BJ (cell line): ENCODE results near the gene UGP2. TPM values are rescaled to one million over a fixed set of nuclear protein-coding genes. Genes with fewer than 3 reads are reported as not detected.

Source experiments
- CTCF ChIA-PET: fragments of 350-600 bp; formaldehyde crosslinking; extraction: SDS; loops from one replicate; lab custom pipeline; 2021; ENCODE audit warnings: antibody characterized with exemption, inconsistent platforms; lab: Yijun Ruan, JAX
- POLR2A ChIA-PET: fragments of 300-600 bp; sonication (Branson Sonifier 250); formaldehyde crosslinking; extraction: SDS; loops from one replicate; lab custom pipeline; 2021; ENCODE audit warnings: antibody characterized with exemption; lab: Charles Lee
- DNase-seq: peaks from one replicate; pipeline ENCODE4 v3.0.0-alpha.2; 2011; ENCODE audit warnings: low read depth
- H3K27me3 ChIP-seq: 2 replicates; pipeline ENCODE4 v1.6.0; 2011; ENCODE audit warnings: low read length; ENCODE audit not compliant: control insufficient read depth, insufficient read depth
- H3K36me3 ChIP-seq: 2 replicates; pipeline ENCODE4 v1.5.1; 2011; ENCODE audit warnings: low read length; ENCODE audit not compliant: control insufficient read depth, insufficient read depth
- H3K4me3 ChIP-seq: 2 replicates; pipeline ENCODE4 v1.5.1; 2011; ENCODE audit warnings: low read depth, mild to moderate bottlenecking, control low read depth, low read length
- CTCF ChIP-seq: IDR thresholded peaks from 2 replicates; pipeline ENCODE4 v1.5.1; 2011; ENCODE audit warnings: low read depth, mild to moderate bottlenecking, control low read depth, inconsistent platforms, low read length, moderate library complexity; ENCODE audit not compliant: insufficient read depth
- polyA plus RNA-seq: library from polyadenylated mRNA; depleted of rRNA; stranded (reverse); fragments of >200 nt; gene quantifications from 2 replicates; pipeline ENCODE4 v1.2.3, GENCODE V29; 2011

The UGP2 gene
- polyA plus RNA-seq, 1 experiment: 53.6 TPM

- DNase-seq: no peak
- H3K36me3 ChIP-seq: peaks cover 4% of the 10 kb centered on the region
Observed at GRCh38 chr2:63861220-63861822, 19.6 kb downstream of the UGP2 start.

GRCh38 chr2:63862806-63863205 is 21.1 kb downstream of the UGP2 start:
- Histone ChIP-seq H3K36me3 (peaks cover 3% of the 10 kb centered on the region), H3K4me3 (no peak overlapping the region), H3K27me3 (no peaks in the 10 kb centered on the region)
- POLR2A ChIA-PET: no interaction called here
- no peak for DNase-seq
- no peak for TF ChIP-seq CTCF
- CTCF ChIA-PET: interaction anchor here (0.7 to 6.2 kb wide), 5 partner anchors 10 to 164 kb away, joined by 3 to 59 read pairs (median 9); partner anchors contain the start of gene UGP2

More at GRCh38 chr2:63861220-63861822, 19.6 kb downstream of the UGP2 start:
- no peak overlapping the region for H3K4me3 ChIP-seq
- TF ChIP-seq CTCF: peak; percentile 53
- CTCF ChIA-PET: interaction anchor here (0.9 to 6.2 kb wide), 16 partner anchors 9 to 181 kb away, joined by 3 to 59 read pairs (median 5); no protein-coding TSS in a partner anchor
- no peaks in the 10 kb centered on the region for H3K27me3 ChIP-seq
- POLR2A ChIA-PET: interaction anchor here (0.6 kb wide), 1 partner anchor 20 kb away, joined by 3 read pairs; the partner anchor contains the start of gene UGP2

- Histone ChIP-seq H3K4me3 (no peak overlapping the region), H3K36me3 (no peaks in the 10 kb centered on the region), H3K27me3 (no peaks in the 10 kb centered on the region)
- no peak for DNase-seq
- ChIA-PET CTCF (interaction anchor here (1.4 to 2.5 kb wide), 4 partner anchors 10 to 165 kb away, joined by 3 to 9 read pairs (median 5); partner anchors contain the start of gene UGP2), POLR2A (no interaction called here)
- no peak for TF ChIP-seq CTCF
Observed at GRCh38 chr2:63863707-63864106, 22.0 kb downstream of the UGP2 start.

GRCh38 chr2:63865159-63865799 is 23.6 kb downstream of the UGP2 start:
- Histone ChIP-seq H3K27me3 (no peaks in the 10 kb centered on the region), H3K4me3 (no peak overlapping the region), H3K36me3 (no peaks in the 10 kb centered on the region)
- CTCF ChIA-PET: interaction anchor here (0.9 to 2.5 kb wide), 4 partner anchors 23 to 166 kb away, joined by 3 to 9 read pairs (median 4); partner anchors contain the start of gene UGP2
- DNase-seq: no peak
- POLR2A ChIA-PET: no interaction called here
- no peak for TF ChIP-seq CTCF
